HepG2 (cell line): ENCODE results near the gene STYK1. TPM values are rescaled to one million over a fixed set of nuclear protein-coding genes. Genes with fewer than 3 reads are reported as not detected.
A peak's percentile ranks its signal among the peaks of the same experiment; 100 is the strongest.

Source experiments
- ATAC-seq: fragments of 200-7000 bp; cut with Tn5 transposase; 3 replicates; pipeline ENCODE4 v1.9.1; 2020; ENCODE audit warnings: mild to moderate bottlenecking, moderate library complexity
- BruUV-seq: library from RNA; stranded (reverse); fragments of 400-500 nt; replicated peaks from 2 replicates; lab custom pipeline; 2021; lab: Mats Ljungman, UMichigan
- CTCF ChIA-PET: fragments of 300-600 bp; formaldehyde crosslinking; extraction: SDS; loops from one replicate; lab custom pipeline; 2021; ENCODE audit warnings: low total read pairs, inconsistent platforms, low intra/inter-chr PET ratio; lab: Yijun Ruan, JAX
- POLR2A ChIA-PET: fragments of 350-600 bp; sonication (Branson Sonifier 250); formaldehyde crosslinking; loops from one replicate; lab custom pipeline; 2020; ENCODE audit warnings: antibody characterized with exemption, inconsistent platforms; lab: Yijun Ruan, JAX
- DNase-seq: peaks from one replicate; pipeline ENCODE4 v3.0.0-alpha.2; 2015; ENCODE audit warnings: low spot score
- FAIRE-seq: peaks from 3 replicates; lab custom pipeline; 2011; peaks lifted over from hg19 to GRCh38; lab: Jason Lieb, UNC
- H2AFZ ChIP-seq: one replicate; pipeline ENCODE4 v1.6.1; 2011; ENCODE audit warnings: low read length, inconsistent platforms
- H3K27ac ChIP-seq: fragments of 300-600 bp; 3 replicates; pipeline ENCODE4 v1.8.0; 2011; ENCODE audit warnings: mixed run types, mild to moderate bottlenecking, mixed read lengths, low read length, inconsistent platforms; ENCODE audit not compliant: insufficient read depth; ENCODE audit errors: extremely low read length
- H3K27me3 ChIP-seq, 2 experiments: fragments of 200-600 bp in 1 of 2; 2 replicates in 1 of 2; 3 replicates in 1 of 2; pipeline versions ENCODE4 v1.6.0 to v1.8.0; 2011; ENCODE audit warnings: low read length in 2 of 2, mild to moderate bottlenecking in 2 of 2, moderate library complexity in 2 of 2, inconsistent platforms in 1 of 2; ENCODE audit not compliant: insufficient read depth in 2 of 2, control insufficient read depth in 1 of 2
- H3K36me3 ChIP-seq, 2 experiments: fragments of 200-600 bp in 1 of 2; replicated peaks in 1 of 2; 2 replicates in 1 of 2; 3 replicates in 1 of 2; pipeline versions ENCODE4 v1.5.1 to v1.8.0; 2011; ENCODE audit warnings: low read length in 2 of 2, inconsistent platforms in 1 of 2; ENCODE audit not compliant: insufficient read depth in 2 of 2, control insufficient read depth in 1 of 2
- H3K4me1 ChIP-seq: 2 replicates; pipeline ENCODE4 v1.5.1; 2012; ENCODE audit warnings: low read length, inconsistent platforms; ENCODE audit not compliant: insufficient read depth
- H3K4me2 ChIP-seq: 2 replicates; pipeline ENCODE4 v1.6.0; 2011; ENCODE audit warnings: low read depth, low read length, inconsistent platforms
- H3K4me3 ChIP-seq, 3 experiments: fragments of 200-600 bp in 1 of 3; sonication (generic), shearing (Covaris generic) in 1 of 3; replicated peaks in 1 of 3; 2 replicates each; pipeline ENCODE4 v1.5.1; 2011 to 2016; ENCODE audit warnings: low read length in 3 of 3, inconsistent platforms in 2 of 3, low read depth in 2 of 3, mild to moderate bottlenecking in 2 of 3, control low read depth in 1 of 3, mixed read lengths in 1 of 3; ENCODE audit not compliant: insufficient read depth in 1 of 3
- H3K79me2 ChIP-seq: one replicate; pipeline ENCODE4 v1.6.1; 2011; ENCODE audit warnings: low read length, inconsistent platforms; ENCODE audit not compliant: insufficient read depth
- H3K9ac ChIP-seq: 2 replicates; pipeline ENCODE4 v1.6.0; 2011; ENCODE audit warnings: mild to moderate bottlenecking, low read depth, low read length, inconsistent platforms; ENCODE audit not compliant: insufficient read depth
- H3K9me3 ChIP-seq: 2 replicates; pipeline ENCODE4 v1.5.1; 2012; ENCODE audit warnings: mild to moderate bottlenecking, low read length
- H4K20me1 ChIP-seq: 2 replicates; pipeline ENCODE4 v1.6.0; 2011; ENCODE audit warnings: inconsistent platforms, mild to moderate bottlenecking, low read length, moderate library complexity; ENCODE audit not compliant: insufficient read depth
- ATF6 ChIP-seq: sonication (generic); formaldehyde crosslinking; conservative IDR thresholded peaks from 2 replicates; pipeline ENCODE4 v1.4.0; 2020; ENCODE audit warnings: missing genetic modification reagents
- CCDC6 ChIP-seq: sonication (generic); formaldehyde crosslinking; IDR thresholded peaks from 2 replicates; pipeline ENCODE4 v1.8.1; 2022; ENCODE audit warnings: mild to moderate bottlenecking, missing genetic modification reagents, moderate library complexity
- E2F1 ChIP-seq: sonication (generic); formaldehyde crosslinking; IDR thresholded peaks from 2 replicates; pipeline ENCODE4 v1.5.0; 2020; ENCODE audit warnings: missing genetic modification reagents
- ELF3 ChIP-seq: IDR thresholded peaks from 2 replicates; pipeline ENCODE4 v1.6.1; 2016; ENCODE audit warnings: missing genetic modification reagents, missing compliant biosample characterization
- FOXC1 ChIP-seq: sonication (generic); formaldehyde crosslinking; IDR thresholded peaks from 2 replicates; pipeline ENCODE4 v1.8.0; 2022; ENCODE audit warnings: mild to moderate bottlenecking, missing genetic modification reagents, borderline replicate concordance
- JARID2 ChIP-seq: sonication (generic); formaldehyde crosslinking; IDR thresholded peaks from 2 replicates; pipeline ENCODE4 v1.8.1; 2023; ENCODE audit warnings: missing genetic modification reagents, inconsistent platforms; ENCODE audit not compliant: insufficient replicate concordance
- JUND ChIP-seq: sonication (generic); formaldehyde crosslinking; IDR thresholded peaks from 2 replicates; pipeline ENCODE4 v1.8.0; 2022; ENCODE audit warnings: mild to moderate bottlenecking, missing genetic modification reagents
- KDM4B ChIP-seq: sonication (generic); formaldehyde crosslinking; IDR thresholded peaks from 2 replicates; pipeline ENCODE4 v1.4.0; 2020; ENCODE audit warnings: missing genetic modification reagents
- KDM5A ChIP-seq: fragments of 200-600 bp; sonication (generic); IDR thresholded peaks from 2 replicates; pipeline ENCODE4 v1.7.0; 2018; ENCODE audit warnings: antibody characterized with exemption, mild to moderate bottlenecking, low read length, borderline replicate concordance
- MIXL1 ChIP-seq: IDR thresholded peaks from 2 replicates; pipeline ENCODE4 v1.6.1; 2016
- NFATC3 ChIP-seq: sonication (generic); formaldehyde crosslinking; IDR thresholded peaks from 2 replicates; pipeline ENCODE4 v1.5.1; 2020; ENCODE audit warnings: mild to moderate bottlenecking, missing genetic modification reagents
- PTBP1 ChIP-seq: fragments of 200-400 bp; formaldehyde crosslinking; IDR thresholded peaks from 2 replicates; pipeline ENCODE4 v1.6.1; 2018; ENCODE audit warnings: low read length, low read depth; ENCODE audit not compliant: poor library complexity, severe bottlenecking
- SRF ChIP-seq: IDR thresholded peaks from 2 replicates; pipeline ENCODE4 v1.6.1; 2011; ENCODE audit warnings: mild to moderate bottlenecking, low read depth, low read length, moderate library complexity
- TFDP2 ChIP-seq: sonication (generic); formaldehyde crosslinking; IDR thresholded peaks from 2 replicates; pipeline ENCODE4 v1.4.0; 2020; ENCODE audit warnings: missing genetic modification reagents
- ZNF18 ChIP-seq: sonication (generic); formaldehyde crosslinking; IDR thresholded peaks from 2 replicates; pipeline ENCODE4 v1.8.0; 2022; ENCODE audit warnings: mild to moderate bottlenecking, missing genetic modification reagents; ENCODE audit not compliant: insufficient replicate concordance
- ZNF225 ChIP-seq: sonication (generic); formaldehyde crosslinking; IDR thresholded peaks from 2 replicates; pipeline ENCODE4 v1.4.0; 2020; ENCODE audit warnings: mild to moderate bottlenecking, missing genetic modification reagents
- ZNF331 ChIP-seq: sonication (generic); formaldehyde crosslinking; IDR thresholded peaks from 2 replicates; pipeline ENCODE4 v1.4.0; 2020; ENCODE audit warnings: missing genetic modification reagents
- ZNF335 ChIP-seq: sonication (generic); formaldehyde crosslinking; IDR thresholded peaks from 2 replicates; pipeline ENCODE4 v1.4.0; 2020; ENCODE audit warnings: missing genetic modification reagents
- WGBS: methylation state at CpG from one replicate; pipeline ENCODE4 v1.1.6; 2017; ENCODE audit warnings: low lambda C conversion rate; 5-methylcytosine and 5-hydroxymethylcytosine counted together
- in situ Hi-C: cut with HindIII; loops from 2 replicates; pipeline ENCODE4 v1.10.0; 2017; ENCODE audit warnings: low pct_unique_long_range_greater_than_20kb; ENCODE audit not compliant: extremely low pct_ligation_motif_present
- intact Hi-C: fragments of 100-400 bp; cut with micrococcal nuclease; formaldehyde crosslinking; loops from one replicate; pipeline ENCODE4 v1.10.0; 2022; ENCODE audit not compliant: unreplicated experiment
- polyA plus RNA-seq, 8 experiments: library from polyadenylated mRNA; depleted of rRNA in 3 of 8; stranded (reverse) in 7 of 8; unstranded in 1 of 8; fragments of >200 nt; fragmentation: Illumina TruSeq in 4 of 8; extraction: Trizol in 4 of 8; gene quantifications; 2 replicates each; pipeline versions ENCODE4 v1.2.1 to v1.2.3, GENCODE V29; 2011 to 2016; ENCODE audit warnings: low read depth in 4 of 8, missing spikeins in 1 of 8, mixed read lengths in 1 of 8; ENCODE audit not compliant: insufficient read depth in 1 of 8
- total RNA-seq, 5 experiments: library from RNA; depleted of rRNA; stranded (reverse); fragments of >200 nt; fragmentation: Illumina TruSeq; extraction: Trizol; gene quantifications; 2 replicates each; pipeline ENCODE4 v1.2.3, GENCODE V29; 2016; ENCODE audit warnings: low read depth in 1 of 5

STYK1 gene
- total and polyA plus RNA-seq, 2 of the 13 experiments (the other 11 are each of a cell fraction or from before 2014, with no cell fraction given), result not detected

- DNase-seq (peak; percentile 69), FAIRE-seq (no peak), ATAC-seq (peak; percentile 87)
- in situ Hi-C loops (no loop called here), intact Hi-C loops (loop anchor here (1.0 to 2.0 kb wide), 2 partner anchors 27 to 510 kb away; partner anchors contain the start of gene GABARAPL1)
- H3K27ac ChIP-seq, result peak within 1 kb of the TSS; percentile 80
- CTCF ChIA-PET, result interaction anchor here (2.6 kb wide), 1 partner anchor 27 kb away, joined by 11 read pairs; no protein-coding TSS in a partner anchor
- H3K4me1 ChIP-seq, result peaks cover 42% of the 10 kb centered on the region
- peaks cover 3% of the 10 kb centered on the region in 2 experiments; a peak in 4 of 5 replicates for H3K36me3 ChIP-seq
- peaks cover 35% of the 10 kb centered on the region for H4K20me1 ChIP-seq
- 3% methylated on average over 12 of the region's 95 CpGs for WGBS
- BruUV-seq, result no TSS peak
- peak within 1 kb of the TSS; percentile 92 for H3K9ac ChIP-seq
- peaks cover 0 to 17% of the 10 kb centered on the region in 2 experiments; a peak in 2 of 5 replicates for H3K27me3 ChIP-seq
- peak within 1 kb of the TSS; percentile 80 for H2AFZ ChIP-seq
- H3K9me3 ChIP-seq, result no peaks in the 10 kb centered on the region
- H3K4me3 ChIP-seq, result peak within 1 kb of the TSS; percentile 84 to 99 (median 93)
- H3K4me2 ChIP-seq, result peak within 1 kb of the TSS; percentile 94
- POLR2A ChIA-PET, result interaction anchor here (0.9 to 1.7 kb wide), 3 partner anchors 25 to 448 kb away, joined by 3 to 5 read pairs (median 3); no protein-coding TSS in a partner anchor
- peaks cover 49% of the 10 kb centered on the region for H3K79me2 ChIP-seq
- TF ChIP-seq ZNF331 (CRISPR knock-in tag) (no peak), ZNF225 (CRISPR knock-in tag) (no peak), MIXL1 (CRISPR knock-in tag) (0 out of 2 replicates have a peak, but pooled peaks have one; percentile 29), JUND (CRISPR knock-in tag) (no peak), ATF6 (CRISPR knock-in tag) (no peak), ELF3 (CRISPR knock-in tag) (peak; percentile 54), E2F1 (CRISPR knock-in tag) (no peak), TFDP2 (no peak), FOXC1 (no peak), KDM5A (no peak), ZNF335 (no peak), ZNF18 (CRISPR knock-in tag) (no peak), SRF (no peak), NFATC3 (CRISPR knock-in tag) (no peak), JARID2 (CRISPR knock-in tag) (peak; percentile 45), KDM4B (CRISPR knock-in tag) (no peak), CCDC6 (CRISPR knock-in tag) (peak; percentile 74; the same call in 1 of the 2 replicates), PTBP1 (no peak)
Measured at GRCh38 chr12:10722905-10723746, 49.3 kb upstream of the STYK1 start, which contains the start of gene YBX3. Gene YBX3, minus strand, starts transcription at chr12:10723323. Its CDS starts 212 bp downstream, at chr12:10723111.
